HCT116 (cell line): ENCODE measurements around the gene CCDC32.

Experiments
- CTCF ChIP-seq, 3 experiments: fragments of 200-600 bp in 1 of 3; sonication (generic) in 1 of 3; IDR thresholded peaks in 2 of 3; conservative IDR thresholded peaks in 1 of 3; 2 replicates each; pipeline ENCODE4 v1.5.1; 2012 to 2017; ENCODE audit warnings: low read depth in 2 of 3, low read length in 2 of 3, antibody characterized with exemption in 1 of 3, borderline replicate concordance in 1 of 3, control low read depth in 1 of 3, mild to moderate bottlenecking in 1 of 3, mixed read lengths in 1 of 3, mixed run types in 1 of 3, moderate library complexity in 1 of 3; ENCODE audit not compliant: insufficient read depth in 1 of 3
- EZH2 ChIP-seq: fragments of 200-600 bp; sonication (generic); IDR thresholded peaks from 2 replicates; pipeline ENCODE4 v1.6.1; 2017; ENCODE audit warnings: antibody characterized with exemption, mixed run types
- EZH2phosphoT487 ChIP-seq: fragments of 200-600 bp; IDR thresholded peaks from 2 replicates; pipeline ENCODE4 v1.6.1; 2018; ENCODE audit warnings: antibody characterized with exemption, borderline replicate concordance

GRCh38 chr15:40590667-40591050, 25.8 kb upstream of the CCDC32 start:
- TF ChIP-seq EZH2 = no peak
- no peak for TF ChIP-seq EZH2phosphoT487
- TF ChIP-seq CTCF (IDR thresholded peaks at IDR 0.05 in 2 of 3, conservative IDR thresholded peaks at IDR 0.05 in 1 of 3; ENCODE audit: borderline replicate concordance in 1 of 3, insufficient read depth in 1 of 3, low read depth in 2 of 3, low read length in 2 of 3) = no peak
